MV-4-11 (cell line): Measurements from ENCODE around the gene SAMD9.
"Not testable (repeated sequence)": the region's sequence is repeated elsewhere in the genome, so short reads cannot be mapped to it uniquely, and the experiment has no call there.

Experiments used
- DNase-seq: peaks from one replicate; lab custom pipeline; 2025; lab: John Stamatoyannopoulos, UW

The SAMD9 gene

GRCh38 chr7:93117852-93118530, at the start of gene SAMD9:
SAMD9 (minus strand) TSS chr7:93117979; CDS start chr7:93106097, 11,882 bp downstream.
- peak; percentile 93 for DNase-seq

GRCh38 chr7:93165447-93165846, 47.7 kb upstream of the SAMD9 start:
- DNase-seq = peak; percentile 78

DNA sequence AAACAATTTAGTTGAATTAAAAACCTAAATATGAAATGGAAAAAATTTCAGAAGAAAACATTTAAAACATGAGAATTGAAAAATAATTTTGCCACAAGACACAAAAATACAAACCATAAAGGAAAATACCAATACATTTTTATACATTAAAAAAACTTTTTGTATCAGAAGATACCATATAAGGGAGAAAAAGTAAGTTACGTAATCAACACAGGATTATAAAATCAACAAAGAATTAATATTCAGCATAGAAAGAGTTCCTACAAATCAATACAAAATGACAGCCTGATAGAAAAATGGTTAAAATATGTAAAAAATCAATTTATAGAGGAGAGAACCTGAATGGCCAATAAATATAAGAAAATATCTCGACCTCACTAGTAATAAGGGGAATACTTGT, 47.0 kb upstream of the SAMD9 start:
- no peak for DNase-seq

GRCh38 chr7:93161181-93161762, 43.5 kb upstream of the SAMD9 start:
- no peak for DNase-seq

- no peak for DNase-seq
Observed at GRCh38 chr7:93160410-93160809, 42.6 kb upstream of the SAMD9 start.

GRCh38 chr7:93159490-93159889, 41.7 kb upstream of the SAMD9 start:
- DNase-seq = no peak

DNA sequence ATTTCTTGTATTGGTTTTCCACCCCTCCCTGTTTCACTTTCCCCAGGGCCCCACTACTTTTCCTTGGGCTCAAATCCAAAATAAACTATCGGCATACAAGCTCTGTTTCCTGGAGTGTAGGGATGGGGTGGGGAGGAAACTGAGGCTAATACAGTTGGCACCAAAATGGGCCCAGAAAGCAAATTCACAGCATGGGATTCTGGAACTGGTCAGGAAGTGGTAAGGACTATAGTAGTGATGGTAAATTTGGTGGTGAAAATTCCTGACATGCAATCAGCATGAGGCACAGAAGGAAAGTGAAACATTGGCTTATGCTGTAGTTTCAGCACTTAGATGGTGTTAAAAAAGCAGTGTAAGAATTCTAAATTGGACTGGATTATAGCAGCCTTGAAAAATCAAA, 39.1 kb upstream of the SAMD9 start:
- no peak for DNase-seq

GRCh38 chr7:93150200-93150835, 32.5 kb upstream of the SAMD9 start:
- DNase-seq = peak; percentile 73

DNA sequence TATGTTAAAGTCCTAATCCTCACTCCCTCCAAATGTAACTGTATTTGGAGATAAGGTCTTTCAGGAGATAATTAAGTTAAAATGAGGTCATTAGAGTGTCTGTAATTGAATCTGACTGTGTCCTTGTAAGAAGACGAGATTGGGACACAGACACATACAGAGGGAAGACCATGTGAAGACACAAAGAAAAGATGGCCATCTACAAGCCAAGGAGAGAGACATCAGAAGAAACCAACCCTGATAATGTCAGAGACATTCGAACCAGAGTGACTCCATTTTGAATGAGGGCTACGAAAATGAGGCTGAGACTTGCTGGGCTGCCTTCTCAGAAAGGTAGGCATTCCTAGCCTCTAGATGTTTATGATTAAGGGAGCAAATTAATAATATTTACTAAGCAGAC, 30.9 kb upstream of the SAMD9 start:
- no peak for DNase-seq

GRCh38 chr7:93148144-93148543, 30.4 kb upstream of the SAMD9 start, which contains the start of gene SAMD9L:
SAMD9L (minus strand) TSS chr7:93148385; CDS start chr7:93135971, 12,414 bp downstream.
- peak; percentile 69 for DNase-seq

DNA sequence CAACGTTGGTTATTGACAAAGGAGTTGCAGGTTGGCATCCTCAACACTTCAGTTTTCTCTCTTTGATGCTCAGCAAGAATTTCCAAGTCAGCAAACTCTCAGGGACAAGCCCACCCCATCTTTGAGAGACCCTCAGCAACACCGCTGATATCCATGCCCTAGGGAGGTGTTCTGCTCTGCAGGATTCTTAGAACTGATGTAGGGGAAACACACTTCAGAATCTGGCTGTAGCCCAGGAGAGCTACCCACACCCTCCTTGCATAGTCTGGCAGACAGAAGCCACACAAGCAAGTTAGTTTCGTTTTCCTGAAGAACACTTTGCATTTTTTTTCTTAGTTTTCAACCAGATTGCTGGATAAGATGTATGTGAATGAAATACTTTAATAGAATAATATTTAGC, 29.6 kb upstream of the SAMD9 start:
- peak; percentile 31 for DNase-seq

- no peak for DNase-seq
Observed at GRCh38 chr7:93146472-93147141, 28.8 kb upstream of the SAMD9 start.

GRCh38 chr7:93146036-93146435, 28.3 kb upstream of the SAMD9 start:
- DNase-seq = no peak

DNA sequence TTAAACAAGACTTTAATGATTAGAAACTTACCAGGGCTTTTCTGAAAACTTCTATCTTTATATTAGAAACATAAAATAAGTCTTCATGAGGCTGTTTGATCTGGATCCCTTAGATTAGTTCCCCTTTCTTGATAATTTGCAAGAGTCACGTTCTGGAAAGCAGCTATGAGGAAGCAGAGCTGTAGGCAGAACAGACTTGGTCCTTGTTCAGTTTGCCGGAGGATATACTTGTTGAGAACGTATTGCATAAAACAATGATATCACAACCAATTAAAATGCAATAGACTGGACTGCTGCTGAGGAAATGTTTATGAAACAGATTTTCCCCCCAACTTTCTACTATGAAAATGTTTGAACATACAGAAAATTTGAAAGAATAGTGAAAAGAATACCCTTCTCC, 27.6 kb upstream of the SAMD9 start:
- DNase-seq = peak; percentile 83

- DNase-seq = no peak
Observed at GRCh38 chr7:93142127-93142526, 24.3 kb upstream of the SAMD9 start.

DNA sequence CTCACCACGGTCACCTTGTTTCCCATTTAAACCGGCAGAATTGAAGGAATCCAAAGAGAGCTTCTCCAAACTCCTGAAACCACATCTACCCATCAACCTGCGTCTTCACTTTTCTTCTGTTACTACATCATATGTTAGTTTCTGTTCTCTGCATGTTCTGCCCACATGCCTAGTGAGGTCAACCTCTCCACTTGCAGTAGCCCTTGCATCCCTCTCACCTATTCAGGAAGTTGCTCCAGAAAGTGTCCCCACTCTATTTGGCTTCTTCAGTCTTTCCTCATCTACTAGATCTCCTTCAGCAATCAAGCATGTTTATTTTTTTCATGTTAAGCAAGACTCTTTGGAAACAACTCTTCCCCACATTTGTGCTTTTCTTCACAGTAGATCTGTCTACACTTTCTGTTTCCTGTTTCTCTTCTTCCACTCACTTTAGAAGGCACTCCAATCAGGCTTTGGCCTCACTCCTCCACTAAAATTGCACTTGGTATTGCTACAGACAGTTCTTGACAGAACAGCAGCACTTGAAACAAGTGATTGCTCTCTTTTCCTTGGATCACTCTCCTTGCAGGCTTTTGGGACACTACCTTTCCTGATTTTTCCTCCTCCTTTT, 22.9 kb upstream of the SAMD9 start:
- DNase-seq = peak; percentile 50

- no peak for DNase-seq
Observed at GRCh38 chr7:93138576-93138975, 20.8 kb upstream of the SAMD9 start.

DNA sequence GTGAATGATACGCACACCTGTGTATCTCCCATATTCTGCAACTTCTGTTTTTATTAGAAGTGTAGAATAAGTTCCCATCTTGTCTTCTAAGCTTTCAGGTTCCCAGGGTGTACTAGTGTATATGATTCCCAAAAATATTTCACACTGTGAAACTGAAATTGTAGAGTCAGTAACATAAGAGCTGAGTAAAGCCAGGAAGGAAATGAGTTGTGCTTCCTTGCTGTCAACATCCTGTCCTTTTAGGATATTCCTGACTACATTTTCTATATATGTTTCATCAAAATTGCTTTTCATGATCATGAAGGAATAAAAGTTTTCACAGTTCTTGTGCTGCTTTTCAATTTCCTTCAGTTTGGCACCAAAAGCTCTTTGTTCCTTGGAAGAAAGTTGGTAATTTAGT, 15.2 kb upstream of the SAMD9 start:
- DNase-seq = no peak

- no peak for DNase-seq
Observed at GRCh38 chr7:93132216-93132615, 14.4 kb upstream of the SAMD9 start.

GRCh38 chr7:93126954-93127353, 9.2 kb upstream of the SAMD9 start:
- DNase-seq = not testable (repeated sequence)

DNA sequence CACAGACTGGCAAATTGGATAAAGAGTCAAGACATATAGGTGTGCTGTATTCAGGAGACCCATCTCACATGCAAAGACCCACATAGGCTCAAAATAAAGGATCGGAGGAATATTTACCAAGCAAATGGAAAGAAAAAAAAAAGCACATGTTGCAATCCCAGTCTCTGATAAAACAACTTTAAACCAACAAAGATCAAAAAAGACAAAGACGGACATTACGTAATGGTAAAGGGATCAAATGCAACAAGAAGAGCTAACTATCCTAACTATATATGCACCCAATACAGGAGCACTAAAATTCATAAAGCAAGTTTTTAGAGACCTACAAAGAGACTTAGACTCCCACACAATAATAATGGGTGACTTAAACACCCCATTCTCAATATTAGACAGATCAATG, 5.8 kb upstream of the SAMD9 start:
- not testable (repeated sequence) for DNase-seq
